HepG2 (cell line): ENCODE results near the gene SH2D6. TPM values are rescaled to one million over a fixed set of nuclear protein-coding genes. Genes with fewer than 3 reads are reported as not detected.

Experiments
- AHR ChIP-seq: IDR thresholded peaks from 2 replicates; pipeline ENCODE4 v1.6.1; 2018; ENCODE audit warnings: missing genetic modification reagents, missing compliant biosample characterization
- ARID2 ChIP-seq: sonication (generic); formaldehyde crosslinking; IDR thresholded peaks from 2 replicates; pipeline ENCODE4 v1.8.1; 2022; ENCODE audit warnings: mild to moderate bottlenecking, missing genetic modification reagents, borderline replicate concordance
- BRCA1 ChIP-seq: sonication (generic); formaldehyde crosslinking; IDR thresholded peaks from 2 replicates; pipeline ENCODE4 v1.4.0; 2020; ENCODE audit warnings: missing genetic modification reagents
- BRD4 ChIP-seq: sonication (generic); formaldehyde crosslinking; IDR thresholded peaks from 2 replicates; pipeline ENCODE4 v1.4.0; 2020; ENCODE audit warnings: missing genetic modification reagents
- CBX2 ChIP-seq, 2 experiments: fragments of 200-600 bp in 1 of 2; sonication (generic); formaldehyde crosslinking in 1 of 2; IDR thresholded peaks; 2 replicates each; pipeline versions ENCODE4 v1.7.0 to v1.8.1; 2018 to 2022; ENCODE audit warnings: low read depth in 2 of 2, low read length in 1 of 2, mild to moderate bottlenecking in 1 of 2, missing genetic modification reagents in 1 of 2
- CEBPB ChIP-seq: IDR thresholded peaks from 2 replicates; pipeline ENCODE4 v1.6.1; 2011; ENCODE audit warnings: low read depth, low read length, improper control_type of control experiment, borderline replicate concordance
- HNF4A ChIP-seq: sonication (generic); formaldehyde crosslinking; IDR thresholded peaks from 2 replicates; pipeline ENCODE4 v1.4.0; 2020; ENCODE audit warnings: missing genetic modification reagents
- HOXA9 ChIP-seq: sonication (generic); formaldehyde crosslinking; IDR thresholded peaks from 2 replicates; pipeline ENCODE4 v1.8.1; 2022; ENCODE audit warnings: missing genetic modification reagents, mild to moderate bottlenecking, moderate library complexity, borderline replicate concordance
- IRF1 ChIP-seq: sonication (generic); formaldehyde crosslinking; IDR thresholded peaks from 2 replicates; pipeline ENCODE4 v1.4.0; 2020; ENCODE audit warnings: low read depth, mild to moderate bottlenecking, missing genetic modification reagents
- IRX3 ChIP-seq: sonication (generic); formaldehyde crosslinking; IDR thresholded peaks from 2 replicates; pipeline ENCODE4 v1.8.1; 2023; ENCODE audit warnings: mild to moderate bottlenecking, low read depth, missing genetic modification reagents, borderline replicate concordance
- MIER3 ChIP-seq: IDR thresholded peaks from 2 replicates; pipeline ENCODE4 v1.6.1; 2016; ENCODE audit warnings: missing compliant biosample characterization, borderline replicate concordance
- MTF2 ChIP-seq: sonication (generic); formaldehyde crosslinking; IDR thresholded peaks from 2 replicates; pipeline ENCODE4 v1.5.0; 2020; ENCODE audit warnings: missing genetic modification reagents, borderline replicate concordance
- PRPF4 ChIP-seq: fragments of 200-400 bp; formaldehyde crosslinking; IDR thresholded peaks from 2 replicates; pipeline ENCODE4 v1.6.1; 2016; ENCODE audit warnings: low read length, low read depth; ENCODE audit not compliant: poor library complexity, severe bottlenecking
- RORA ChIP-seq: sonication (generic); formaldehyde crosslinking; IDR thresholded peaks from 2 replicates; pipeline ENCODE4 v1.5.0; 2020; ENCODE audit warnings: mild to moderate bottlenecking, missing genetic modification reagents, moderate library complexity
- SIN3A ChIP-seq: IDR thresholded peaks from 2 replicates; pipeline ENCODE4 v1.6.1; 2011; ENCODE audit warnings: low read depth, mild to moderate bottlenecking, control low read depth, low read length, borderline replicate concordance
- SRSF1 ChIP-seq: fragments of 200-400 bp; formaldehyde crosslinking; optimal IDR thresholded peaks from 2 replicates; pipeline ENCODE3; 2017; ENCODE audit warnings: mild to moderate bottlenecking, low read depth, low read length, moderate library complexity
- TARDBP ChIP-seq: sonication (generic); formaldehyde crosslinking; IDR thresholded peaks from 2 replicates; pipeline ENCODE4 v1.8.0; 2022; ENCODE audit warnings: mild to moderate bottlenecking, missing genetic modification reagents
- THRA ChIP-seq: sonication (generic); formaldehyde crosslinking; IDR thresholded peaks from 2 replicates; pipeline ENCODE4 v1.4.0; 2020; ENCODE audit warnings: missing genetic modification reagents, borderline replicate concordance
- TOE1 ChIP-seq: sonication (generic); formaldehyde crosslinking; IDR thresholded peaks from 2 replicates; pipeline ENCODE4 v1.4.0; 2020; ENCODE audit warnings: mild to moderate bottlenecking, missing genetic modification reagents
- ZNF543 ChIP-seq: sonication (generic); formaldehyde crosslinking; IDR thresholded peaks from 2 replicates; pipeline ENCODE4 v1.4.0; 2020; ENCODE audit warnings: mild to moderate bottlenecking, missing genetic modification reagents
- ZNF547 ChIP-seq: sonication (generic); formaldehyde crosslinking; IDR thresholded peaks from 2 replicates; pipeline ENCODE4 v1.5.1; 2020; ENCODE audit warnings: mild to moderate bottlenecking, missing genetic modification reagents
- ZNF550 ChIP-seq: sonication (generic); formaldehyde crosslinking; IDR thresholded peaks from 2 replicates; pipeline ENCODE4 v1.4.0; 2020; ENCODE audit warnings: mild to moderate bottlenecking, missing genetic modification reagents, borderline replicate concordance
- ZNF598 ChIP-seq: sonication (generic); formaldehyde crosslinking; IDR thresholded peaks from 2 replicates; pipeline ENCODE4 v1.5.1; 2020; ENCODE audit warnings: mild to moderate bottlenecking, missing genetic modification reagents, borderline replicate concordance
- ZNF766 ChIP-seq: sonication (generic); formaldehyde crosslinking; IDR thresholded peaks from 2 replicates; pipeline ENCODE4 v1.5.0; 2020; ENCODE audit warnings: missing genetic modification reagents, borderline replicate concordance
- ZNF83 ChIP-seq: sonication (generic); formaldehyde crosslinking; IDR thresholded peaks from 2 replicates; pipeline ENCODE4 v1.4.0; 2020; ENCODE audit warnings: missing genetic modification reagents, mild to moderate bottlenecking, borderline replicate concordance
- ZSCAN9 ChIP-seq: IDR thresholded peaks from 2 replicates; pipeline ENCODE4 v1.6.1; 2016; ENCODE audit warnings: borderline replicate concordance
- polyA plus RNA-seq, 8 experiments: library from polyadenylated mRNA; depleted of rRNA in 3 of 8; stranded (reverse) in 7 of 8; unstranded in 1 of 8; fragments of >200 nt; fragmentation: Illumina TruSeq in 4 of 8; extraction: Trizol in 4 of 8; gene quantifications; 2 replicates each; pipeline versions ENCODE4 v1.2.1 to v1.2.3, GENCODE V29; 2011 to 2016; ENCODE audit warnings: low read depth in 4 of 8, missing spikeins in 1 of 8, mixed read lengths in 1 of 8; ENCODE audit not compliant: insufficient read depth in 1 of 8
- total RNA-seq, 5 experiments: library from RNA; depleted of rRNA; stranded (reverse); fragments of >200 nt; fragmentation: Illumina TruSeq; extraction: Trizol; gene quantifications; 2 replicates each; pipeline ENCODE4 v1.2.3, GENCODE V29; 2016; ENCODE audit warnings: low read depth in 1 of 5
- TF ChIP-seq, protein P1 (sequence below): sonication (generic); formaldehyde crosslinking; IDR thresholded peaks from 2 replicates; pipeline ENCODE4 v1.8.1; 2022; ENCODE audit warnings: mild to moderate bottlenecking, missing genetic modification reagents

Gene SH2D6
- total and polyA plus RNA-seq, 2 of the 13 experiments (the other 11 are each of a cell fraction or from before 2014, with no cell fraction given), result 0.11 to 0.26 TPM

- TF ChIP-seq IRF1 (CRISPR knock-in tag), result no peak
- peak; percentile 92 for TF ChIP-seq HNF4A (CRISPR knock-in tag)
- peak; percentile 97 for TF ChIP-seq THRA (CRISPR knock-in tag)
- TF ChIP-seq ARID2 (CRISPR knock-in tag), result peak; percentile 57; the same call in 1 of the 2 replicates
- TF ChIP-seq BRD4 (CRISPR knock-in tag), result peak; percentile 18; the same call in 1 of the 2 replicates
- TF ChIP-seq, protein P1, sequence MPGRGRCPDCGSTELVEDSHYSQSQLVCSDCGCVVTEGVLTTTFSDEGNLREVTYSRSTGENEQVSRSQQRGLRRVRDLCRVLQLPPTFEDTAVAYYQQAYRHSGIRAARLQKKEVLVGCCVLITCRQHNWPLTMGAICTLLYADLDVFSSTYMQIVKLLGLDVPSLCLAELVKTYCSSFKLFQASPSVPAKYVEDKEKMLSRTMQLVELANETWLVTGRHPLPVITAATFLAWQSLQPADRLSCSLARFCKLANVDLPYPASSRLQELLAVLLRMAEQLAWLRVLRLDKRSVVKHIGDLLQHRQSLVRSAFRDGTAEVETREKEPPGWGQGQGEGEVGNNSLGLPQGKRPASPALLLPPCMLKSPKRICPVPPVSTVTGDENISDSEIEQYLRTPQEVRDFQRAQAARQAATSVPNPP (CRISPR knock-in tag), result no peak
- no peak for TF ChIP-seq TOE1 (CRISPR knock-in tag)
- peak; percentile 90; the same call in 1 of the 2 replicates for TF ChIP-seq AHR (CRISPR knock-in tag)
- TF ChIP-seq PRPF4, result no peak
- peak; percentile 81; the same call in 1 of the 2 replicates for TF ChIP-seq TARDBP
- no peak for TF ChIP-seq ZNF83 (CRISPR knock-in tag)
- no peak for TF ChIP-seq MTF2 (CRISPR knock-in tag)
- 0 out of 2 replicates have a peak, but pooled peaks have one; percentile 74 for TF ChIP-seq HOXA9 (CRISPR knock-in tag)
- peak; percentile 80; the same call in 1 of the 2 replicates for TF ChIP-seq SIN3A
- no peak for TF ChIP-seq CBX2 (IDR thresholded peaks at IDR 0.05; ENCODE audit: low read depth, low read length)
- no peak for TF ChIP-seq CBX2 (CRISPR knock-in tag; IDR thresholded peaks at IDR 0.05; ENCODE audit: low read depth)
- no peak for TF ChIP-seq IRX3
- TF ChIP-seq BRCA1, result no peak; the same call in 1 of the 2 replicates
- peak; percentile 99 for TF ChIP-seq CEBPB
- 0 out of 2 replicates have a peak, but pooled peaks have one; percentile 32 for TF ChIP-seq ZNF598
- peak; percentile 84; the same call in 1 of the 2 replicates for TF ChIP-seq ZSCAN9
- TF ChIP-seq ZNF547, result peak; percentile 58; the same call in 1 of the 2 replicates
- no peak for TF ChIP-seq ZNF550 (CRISPR knock-in tag)
- TF ChIP-seq SRSF1, result no peak
- peak; percentile 88 for TF ChIP-seq ZNF766 (CRISPR knock-in tag)
- peak; percentile 49; the same call in 1 of the 2 replicates for TF ChIP-seq ZNF543 (CRISPR knock-in tag)
- TF ChIP-seq MIER3 (CRISPR knock-in tag), result peak; percentile 98; the same call in 1 of the 2 replicates
- TF ChIP-seq RORA, result peak; percentile 63; the same call in 1 of the 2 replicates
Observed at GRCh38 chr2:85421260-85422071, 3.0 kb downstream of the SH2D6 start (continued).
